Astrocyte (in vitro differentiated cells and primary cell): Measurements from ENCODE around the gene PLAAT1.

Experiments
- CTCF ChIP-seq: IDR thresholded peaks from 2 replicates; pipeline ENCODE4 v1.5.1; 2011; ENCODE audit warnings: low read depth, mild to moderate bottlenecking, inconsistent platforms, low read length, moderate library complexity; ENCODE audit not compliant: insufficient read depth
- EZH2 ChIP-seq: IDR thresholded peaks from 2 replicates; pipeline ENCODE4 v1.6.1; 2012; ENCODE audit warnings: mild to moderate bottlenecking, low read length, inconsistent platforms; ENCODE audit not compliant: insufficient read depth

GRCh38 chr3:193211173-193211572 is 29.8 kb upstream of the PLAAT1 start:
- TF ChIP-seq CTCF = no peak
- no peak for TF ChIP-seq EZH2
